Measurements from ENCODE around the gene DHX16.
"Not testable (repeated sequence)": the region's sequence is repeated elsewhere in the genome, so short reads cannot be mapped to it uniquely, and the experiment has no call there.

DHX16 gene

GRCh38 chr6:30672445-30673253 is at the start of gene DHX16:
DHX16 (minus strand) TSS chr6:30673006; CDS start chr6:30672841, 165 bp downstream.
- TF ChIP-seq, protein P1, sequence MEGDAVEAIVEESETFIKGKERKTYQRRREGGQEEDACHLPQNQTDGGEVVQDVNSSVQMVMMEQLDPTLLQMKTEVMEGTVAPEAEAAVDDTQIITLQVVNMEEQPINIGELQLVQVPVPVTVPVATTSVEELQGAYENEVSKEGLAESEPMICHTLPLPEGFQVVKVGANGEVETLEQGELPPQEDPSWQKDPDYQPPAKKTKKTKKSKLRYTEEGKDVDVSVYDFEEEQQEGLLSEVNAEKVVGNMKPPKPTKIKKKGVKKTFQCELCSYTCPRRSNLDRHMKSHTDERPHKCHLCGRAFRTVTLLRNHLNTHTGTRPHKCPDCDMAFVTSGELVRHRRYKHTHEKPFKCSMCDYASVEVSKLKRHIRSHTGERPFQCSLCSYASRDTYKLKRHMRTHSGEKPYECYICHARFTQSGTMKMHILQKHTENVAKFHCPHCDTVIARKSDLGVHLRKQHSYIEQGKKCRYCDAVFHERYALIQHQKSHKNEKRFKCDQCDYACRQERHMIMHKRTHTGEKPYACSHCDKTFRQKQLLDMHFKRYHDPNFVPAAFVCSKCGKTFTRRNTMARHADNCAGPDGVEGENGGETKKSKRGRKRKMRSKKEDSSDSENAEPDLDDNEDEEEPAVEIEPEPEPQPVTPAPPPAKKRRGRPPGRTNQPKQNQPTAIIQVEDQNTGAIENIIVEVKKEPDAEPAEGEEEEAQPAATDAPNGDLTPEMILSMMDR (conservative IDR thresholded peaks at IDR 0.05; ENCODE audit: low read depth): peak; percentile 91
- peak; percentile 91 for DNase-seq (ENCODE audit: low spot score)
- ChIA-PET POLR2A (ENCODE audit: low non-redundant PET) (interaction anchor here (1.2 kb wide), 1 partner anchor 49 kb away, joined by 3 read pairs; no protein-coding TSS in a partner anchor), CTCF (interaction anchor here (0.6 to 1.4 kb wide), 8 partner anchors 15 to 530 kb away, joined by 3 to 8 read pairs (median 3); no protein-coding TSS in a partner anchor)
- peak within 1 kb of the TSS; percentile 85 for H3K27ac ChIP-seq

DNA sequence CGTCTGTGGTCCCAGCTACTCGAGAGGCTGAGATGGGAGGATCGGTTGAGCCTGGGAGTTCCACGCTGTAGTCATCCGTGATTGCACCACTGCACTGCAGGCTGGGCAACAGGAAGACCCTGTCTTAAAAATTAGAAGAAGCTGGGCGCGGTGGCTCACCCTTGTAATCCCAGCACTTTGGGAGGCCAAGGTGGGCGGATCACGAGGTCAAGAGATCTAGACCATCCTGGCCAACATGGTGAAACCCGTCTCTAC is 49.1 kb upstream of the DHX16 start:
- ChIA-PET CTCF (interaction anchor here (0.6 to 3.3 kb wide), 16 partner anchors 8 to 375 kb away, joined by 3 to 31 read pairs (median 5); partner anchors contain the start of gene DHX16), POLR2A (ENCODE audit: low non-redundant PET) (interaction anchor here (0.8 to 1.4 kb wide), 3 partner anchors 31 to 49 kb away, joined by 3 to 4 read pairs (median 3); partner anchors contain the start of genes DHX16 and NRM)
- H3K27ac ChIP-seq: peak overlapping the region; percentile 99
- not testable (repeated sequence) for DNase-seq (ENCODE audit: low spot score)

GRCh38 chr6:30721198-30722024 is 48.6 kb upstream of the DHX16 start:
- TF ChIP-seq, protein P1 (conservative IDR thresholded peaks at IDR 0.05; ENCODE audit: low read depth): peak; percentile 35
- CTCF ChIA-PET: interaction anchor here (0.6 to 3.3 kb wide), 13 partner anchors 9 to 375 kb away, joined by 3 to 31 read pairs (median 5); partner anchors contain the start of gene DHX16
- POLR2A ChIA-PET (ENCODE audit: low non-redundant PET): interaction anchor here (0.8 to 1.4 kb wide), 4 partner anchors 31 to 49 kb away, joined by 3 to 4 read pairs (median 3); partner anchors contain the start of genes DHX16 and NRM
- peak; percentile 76 for DNase-seq (ENCODE audit: low spot score)
- peak overlapping the region; percentile 99 for H3K27ac ChIP-seq

DNA sequence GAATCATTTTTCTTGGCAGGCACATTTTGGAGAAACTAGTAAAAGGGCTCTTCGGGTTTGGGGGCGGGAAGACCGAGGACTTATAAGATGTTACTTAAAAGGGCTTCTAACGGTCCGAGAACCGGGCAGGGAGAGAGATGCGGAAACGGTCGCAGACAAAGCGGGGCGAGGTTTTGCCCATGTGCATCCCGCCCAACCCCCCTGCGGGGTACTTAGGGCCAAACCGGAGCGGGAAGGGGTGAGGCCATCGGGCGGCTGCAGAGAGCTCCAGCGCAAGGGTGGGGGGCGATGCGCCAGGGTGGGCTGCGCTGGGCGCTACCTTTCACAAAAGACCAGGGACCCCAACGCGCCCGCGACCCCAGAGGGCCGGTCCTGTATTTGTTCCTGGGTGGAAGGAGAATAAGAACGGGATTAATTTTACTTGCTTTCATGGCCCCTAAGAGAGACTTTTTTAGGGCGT is 48.0 kb upstream of the DHX16 start:
- POLR2A ChIA-PET (ENCODE audit: low non-redundant PET): interaction anchor here (1.0 to 1.2 kb wide), 2 partner anchors 33 to 35 kb away, joined by 3 to 4 read pairs; no protein-coding TSS in a partner anchor
- CTCF ChIA-PET: interaction anchor here (1.1 to 2.0 kb wide), 3 partner anchors 32 to 48 kb away, joined by 3 to 7 read pairs (median 5); partner anchors contain the start of gene DHX16
- TF ChIP-seq, protein P1 (conservative IDR thresholded peaks at IDR 0.05; ENCODE audit: low read depth): no peak
- peak; percentile 41 for DNase-seq (ENCODE audit: low spot score)
- peak overlapping the region; percentile 99 for H3K27ac ChIP-seq

GRCh38 chr6:30719791-30720737 is 47.3 kb upstream of the DHX16 start, which contains the start of gene TUBB:
TUBB (plus strand) TSS chr6:30720352; CDS start chr6:30720507, 155 bp downstream.
- H3K27ac ChIP-seq: peak within 1 kb of the TSS; percentile 99
- CTCF ChIA-PET: interaction anchor here (0.7 to 1.1 kb wide), 2 partner anchors 48 to 121 kb away, joined by 3 read pairs; partner anchors contain the start of gene DHX16
- POLR2A ChIA-PET (ENCODE audit: low non-redundant PET): interaction anchor here (0.8 to 1.0 kb wide), 2 partner anchors 29 to 33 kb away, joined by 3 read pairs; no protein-coding TSS in a partner anchor
- TF ChIP-seq, protein P1 (conservative IDR thresholded peaks at IDR 0.05; ENCODE audit: low read depth): no peak
- DNase-seq (ENCODE audit: low spot score): peak; percentile 89

GRCh38 chr6:30719356-30719755 is 46.5 kb upstream of the DHX16 start:
- TF ChIP-seq, protein P1 (conservative IDR thresholded peaks at IDR 0.05; ENCODE audit: low read depth): no peak
- peak overlapping the region; percentile 99 for H3K27ac ChIP-seq
- ChIA-PET POLR2A (ENCODE audit: low non-redundant PET) (interaction anchor here (0.8 kb wide), 1 partner anchor 28 kb away, joined by 3 read pairs; no protein-coding TSS in a partner anchor), CTCF (interaction anchor here (0.7 kb wide), 1 partner anchor 120 kb away, joined by 3 read pairs; no protein-coding TSS in a partner anchor)
- no peak for DNase-seq (ENCODE audit: low spot score)

DNA sequence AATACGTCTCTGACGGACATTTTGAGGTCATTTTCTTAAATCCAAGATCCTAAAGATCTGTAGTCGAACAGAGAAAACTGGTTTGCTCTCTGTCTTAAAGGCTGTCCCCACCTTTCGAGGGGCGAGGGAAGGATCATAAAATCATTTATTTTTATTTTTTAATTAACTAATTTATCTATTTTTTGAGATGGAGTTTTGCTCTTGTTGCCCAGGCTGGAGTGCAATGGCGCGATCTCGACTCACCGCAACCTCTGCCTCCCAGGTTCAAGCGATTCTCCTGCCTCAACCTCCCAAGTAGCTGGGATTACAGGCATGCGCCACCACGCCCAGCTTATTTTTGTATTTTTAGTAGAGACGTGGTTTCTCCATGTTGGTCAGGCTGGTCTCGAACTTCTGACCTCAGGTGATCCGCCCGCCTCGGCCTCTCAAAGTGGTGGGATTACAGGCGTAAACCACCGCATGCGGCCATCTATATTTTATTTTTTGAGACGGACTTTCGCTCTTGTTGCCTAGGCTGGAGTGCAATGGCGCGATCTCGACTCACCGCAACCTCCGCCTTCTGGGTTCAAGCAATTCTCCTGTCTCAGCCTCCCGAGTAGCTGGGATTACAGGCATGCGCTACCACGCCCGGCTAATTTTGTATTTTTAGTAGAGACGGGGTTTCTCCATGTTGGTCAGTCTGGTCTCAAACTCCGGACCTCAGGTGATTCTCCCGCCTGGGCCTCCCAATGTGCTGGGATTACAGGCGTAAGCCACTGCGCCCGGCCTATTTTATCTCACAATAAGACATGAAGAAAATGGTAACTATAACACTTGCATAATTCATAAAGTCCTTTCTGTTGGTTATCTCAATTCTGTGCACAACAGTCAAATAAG is 45.3 kb upstream of the DHX16 start:
- not testable (repeated sequence) for DNase-seq (ENCODE audit: low spot score)
- CTCF ChIA-PET: interaction anchor here (1.1 kb wide), 1 partner anchor 39 kb away, joined by 4 read pairs; no protein-coding TSS in a partner anchor
- H3K27ac ChIP-seq: peak overlapping the region; percentile 98
- POLR2A ChIA-PET (ENCODE audit: low non-redundant PET): interaction anchor here (0.8 to 1.3 kb wide), 2 partner anchors 28 to 100 kb away, joined by 3 to 12 read pairs; partner anchors contain the start of gene NRM
